GM12891 (cell line): ENCODE measurements around the gene PKD1L1. TPM values are rescaled to one million over a fixed set of nuclear protein-coding genes. Genes with fewer than 3 reads are reported as not detected.
"Not testable (repeated sequence)": the region's sequence is repeated elsewhere in the genome, so short reads cannot be mapped to it uniquely, and the experiment has no call there.

Experiments used
- DNase-seq: peaks from one replicate; pipeline ENCODE4 v3.0.0; 2011; ENCODE audit warnings: low spot score; ENCODE audit not compliant: insufficient read length
- FAIRE-seq: peaks from 2 replicates; lab custom pipeline; 2011; peaks lifted over from hg19 to GRCh38; lab: Jason Lieb, UNC
- PAX5 ChIP-seq: IDR thresholded peaks from 2 replicates; pipeline ENCODE4 v1.6.1; 2011; ENCODE audit warnings: low read length, moderate library complexity, mild to moderate bottlenecking; ENCODE audit not compliant: insufficient read depth, severe bottlenecking
- POLR2A ChIP-seq: IDR thresholded peaks from 2 replicates; pipeline ENCODE4 v1.6.1; 2011; ENCODE audit warnings: low read depth, low read length, control low read depth
- POLR2AphosphoS5 ChIP-seq: IDR thresholded peaks from 2 replicates; pipeline ENCODE4 v1.6.1; 2011; ENCODE audit warnings: low read depth, low read length, control low read depth
- POU2F2 ChIP-seq: IDR thresholded peaks from 2 replicates; pipeline ENCODE4 v1.6.1; 2011; ENCODE audit warnings: low read depth, mild to moderate bottlenecking, control low read depth, low read length, moderate library complexity
- SPI1 ChIP-seq: IDR thresholded peaks from 2 replicates; pipeline ENCODE4 v1.6.1; 2011; ENCODE audit warnings: low read depth, low read length, control low read depth
- TAF1 ChIP-seq: IDR thresholded peaks from 2 replicates; pipeline ENCODE4 v1.6.1; 2011; ENCODE audit warnings: low read depth, low read length, control low read depth
- polyA plus RNA-seq: library from polyadenylated mRNA; unstranded; fragments of >200 nt; gene quantifications from one replicate; pipeline ENCODE4 v1.2.1, GENCODE V29; 2012; ENCODE audit warnings: low read depth, missing spikeins, inconsistent platforms; ENCODE audit not compliant: missing spikeins

Gene PKD1L1, protein sequence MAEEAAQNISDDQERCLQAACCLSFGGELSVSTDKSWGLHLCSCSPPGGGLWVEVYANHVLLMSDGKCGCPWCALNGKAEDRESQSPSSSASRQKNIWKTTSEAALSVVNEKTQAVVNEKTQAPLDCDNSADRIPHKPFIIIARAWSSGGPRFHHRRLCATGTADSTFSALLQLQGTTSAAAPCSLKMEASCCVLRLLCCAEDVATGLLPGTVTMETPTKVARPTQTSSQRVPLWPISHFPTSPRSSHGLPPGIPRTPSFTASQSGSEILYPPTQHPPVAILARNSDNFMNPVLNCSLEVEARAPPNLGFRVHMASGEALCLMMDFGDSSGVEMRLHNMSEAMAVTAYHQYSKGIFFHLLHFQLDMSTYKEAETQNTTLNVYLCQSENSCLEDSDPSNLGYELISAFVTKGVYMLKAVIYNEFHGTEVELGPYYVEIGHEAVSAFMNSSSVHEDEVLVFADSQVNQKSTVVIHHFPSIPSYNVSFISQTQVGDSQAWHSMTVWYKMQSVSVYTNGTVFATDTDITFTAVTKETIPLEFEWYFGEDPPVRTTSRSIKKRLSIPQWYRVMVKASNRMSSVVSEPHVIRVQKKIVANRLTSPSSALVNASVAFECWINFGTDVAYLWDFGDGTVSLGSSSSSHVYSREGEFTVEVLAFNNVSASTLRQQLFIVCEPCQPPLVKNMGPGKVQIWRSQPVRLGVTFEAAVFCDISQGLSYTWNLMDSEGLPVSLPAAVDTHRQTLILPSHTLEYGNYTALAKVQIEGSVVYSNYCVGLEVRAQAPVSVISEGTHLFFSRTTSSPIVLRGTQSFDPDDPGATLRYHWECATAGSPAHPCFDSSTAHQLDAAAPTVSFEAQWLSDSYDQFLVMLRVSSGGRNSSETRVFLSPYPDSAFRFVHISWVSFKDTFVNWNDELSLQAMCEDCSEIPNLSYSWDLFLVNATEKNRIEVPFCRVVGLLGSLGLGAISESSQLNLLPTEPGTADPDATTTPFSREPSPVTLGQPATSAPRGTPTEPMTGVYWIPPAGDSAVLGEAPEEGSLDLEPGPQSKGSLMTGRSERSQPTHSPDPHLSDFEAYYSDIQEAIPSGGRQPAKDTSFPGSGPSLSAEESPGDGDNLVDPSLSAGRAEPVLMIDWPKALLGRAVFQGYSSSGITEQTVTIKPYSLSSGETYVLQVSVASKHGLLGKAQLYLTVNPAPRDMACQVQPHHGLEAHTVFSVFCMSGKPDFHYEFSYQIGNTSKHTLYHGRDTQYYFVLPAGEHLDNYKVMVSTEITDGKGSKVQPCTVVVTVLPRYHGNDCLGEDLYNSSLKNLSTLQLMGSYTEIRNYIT (N-terminal part only)
- 0.03 TPM for polyA plus RNA-seq

DNA sequence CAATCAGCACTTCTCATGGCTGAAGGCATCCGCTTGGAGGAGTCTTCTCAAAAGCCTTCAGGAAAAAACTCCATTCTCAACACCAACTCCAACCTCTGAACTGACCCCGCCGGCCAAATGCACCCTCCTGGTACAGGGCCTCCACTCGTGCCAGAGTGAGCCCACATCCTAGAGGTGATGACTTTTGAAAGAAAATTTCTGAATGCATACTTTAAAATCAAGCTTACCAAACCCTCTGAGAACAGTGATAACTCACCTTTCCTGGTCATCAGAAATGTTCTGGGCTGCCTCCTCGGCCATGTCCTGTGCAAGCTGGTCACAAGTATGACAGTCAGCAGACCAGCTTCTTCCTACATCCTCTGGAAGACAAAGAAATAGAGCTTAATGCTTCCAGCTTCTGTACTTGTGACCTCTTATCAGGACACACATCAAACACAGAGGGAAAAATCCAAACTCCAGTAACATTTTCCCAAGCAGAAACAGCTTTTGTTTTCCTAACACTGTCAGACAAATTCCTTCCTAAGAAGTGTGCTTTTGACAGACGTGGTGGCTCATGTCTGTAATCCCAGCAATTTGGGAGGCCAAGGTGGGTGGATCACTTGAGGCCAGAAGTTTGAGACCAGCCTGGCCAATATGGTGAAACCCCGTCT is at the start of gene PKD1L1:
Gene PKD1L1, minus strand, starts transcription at position 326 of the 650 bp plus-strand sequence. Its CDS starts 26 bp downstream, at position 300.
- no peak for FAIRE-seq
- DNase-seq, result no peak
- TF ChIP-seq POLR2A, result no peak
- no peak for TF ChIP-seq TAF1

- TF ChIP-seq POLR2A (no peak), PAX5 (no peak), POU2F2 (no peak), SPI1 (no peak), POLR2AphosphoS5 (no peak), TAF1 (no peak)
- DNase-seq, result no peak
- FAIRE-seq, result no peak
These were observed 44.2 kb upstream of the PKD1L1 start for GRCh38 chr7:47992446-47992845.

DNA sequence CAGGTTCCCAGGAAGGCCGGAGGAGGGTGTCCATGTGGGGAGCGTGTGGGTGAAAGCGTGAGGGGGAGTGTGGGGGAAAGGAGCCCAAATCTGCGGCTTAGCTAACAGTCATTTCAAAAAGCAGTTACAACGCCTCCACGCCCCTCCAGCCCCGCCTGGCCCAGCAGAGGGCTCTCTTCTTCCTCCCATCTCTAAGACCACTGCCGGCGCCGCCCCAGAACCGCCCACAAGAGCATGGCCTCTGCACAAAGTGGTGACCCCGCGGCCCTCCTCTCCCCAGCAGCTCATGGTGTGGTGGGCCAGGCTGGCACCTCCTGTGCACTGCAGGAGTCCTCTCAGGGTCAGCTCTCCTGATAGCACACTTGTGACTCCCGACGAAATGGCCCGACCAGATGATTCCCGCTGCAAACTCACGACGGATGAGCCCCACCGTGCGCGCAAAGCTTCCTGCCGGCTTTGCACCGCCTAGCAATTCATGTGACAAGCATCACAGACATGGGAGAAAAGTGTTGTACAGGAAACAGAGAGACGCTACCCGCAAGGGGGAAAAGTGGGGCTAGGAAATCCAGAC is 43.6 kb upstream of the PKD1L1 start:
- TF ChIP-seq TAF1 (no peak), POU2F2 (peak; percentile 11; the same call in 1 of the 2 replicates)
- DNase-seq (peak; percentile 75), FAIRE-seq (peak; percentile 93)

DNA sequence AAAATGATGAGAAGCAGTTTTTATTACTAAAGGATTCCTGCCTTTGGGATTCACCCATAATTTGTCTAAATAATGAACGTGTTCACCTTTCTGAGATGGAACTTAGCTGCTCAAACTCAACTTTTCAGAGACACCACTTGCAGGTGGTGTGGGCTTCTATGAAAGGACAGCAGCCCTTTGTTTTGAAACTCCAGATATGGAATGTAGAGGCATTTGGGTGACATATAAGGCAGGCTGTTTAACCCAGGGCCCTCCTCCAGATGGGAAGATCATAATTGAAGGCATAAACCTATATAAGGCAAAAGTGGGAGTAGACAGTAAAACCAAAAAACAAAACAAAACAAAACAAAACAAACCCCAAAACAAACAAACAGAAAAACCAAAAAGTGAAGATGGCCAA is 43.0 kb upstream of the PKD1L1 start:
- DNase-seq (no peak), FAIRE-seq (no peak)
- no peak for TF ChIP-seq PAX5
- no peak for TF ChIP-seq SPI1
- no peak for TF ChIP-seq POU2F2
- no peak for TF ChIP-seq POLR2A
- TF ChIP-seq TAF1, result no peak
- TF ChIP-seq POLR2AphosphoS5, result no peak

- no peak for DNase-seq
- no peak for FAIRE-seq
- TF ChIP-seq SPI1 (no peak), TAF1 (no peak), PAX5 (no peak), POU2F2 (no peak), POLR2AphosphoS5 (no peak), POLR2A (no peak)
These were observed 42.3 kb upstream of the PKD1L1 start for GRCh38 chr7:47990592-47990991.

DNA sequence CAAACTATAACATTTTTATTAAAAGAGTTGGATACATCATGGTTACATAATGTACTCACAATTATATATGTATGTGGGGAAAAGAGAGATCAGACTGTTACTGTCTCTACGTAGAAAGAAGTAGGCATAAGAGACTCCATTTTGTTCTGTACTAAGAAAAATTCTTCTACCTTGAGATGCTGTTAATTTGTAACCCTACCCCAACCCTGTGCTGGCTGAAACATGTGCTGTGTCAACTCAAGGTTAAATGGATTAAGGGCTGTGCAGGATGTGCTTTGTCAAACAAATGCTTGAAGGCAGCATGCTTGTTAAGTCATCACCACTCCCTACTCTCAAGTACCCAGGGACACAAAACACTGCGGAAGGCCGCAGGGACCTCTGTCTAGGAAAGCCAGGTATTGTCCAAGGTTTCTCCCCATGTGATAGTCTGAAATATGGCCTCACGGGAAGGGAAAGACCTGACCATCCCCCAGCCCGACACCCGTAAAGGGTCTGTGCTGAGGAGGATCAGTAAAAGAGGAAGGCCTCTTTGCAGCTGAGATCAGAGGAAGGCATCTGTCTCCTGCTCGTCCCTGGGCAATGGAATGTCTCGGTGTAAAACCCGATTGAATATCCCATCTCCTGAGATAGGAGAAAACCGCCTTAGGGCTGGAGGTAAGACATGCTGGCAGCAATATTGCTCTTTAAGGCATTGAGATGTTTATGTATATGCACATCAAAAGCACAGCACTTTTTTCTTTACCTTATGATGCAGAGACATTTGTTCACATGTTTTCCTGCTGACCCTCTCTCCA is 41.5 kb upstream of the PKD1L1 start:
- not testable (repeated sequence) for FAIRE-seq, DNase-seq

DNA sequence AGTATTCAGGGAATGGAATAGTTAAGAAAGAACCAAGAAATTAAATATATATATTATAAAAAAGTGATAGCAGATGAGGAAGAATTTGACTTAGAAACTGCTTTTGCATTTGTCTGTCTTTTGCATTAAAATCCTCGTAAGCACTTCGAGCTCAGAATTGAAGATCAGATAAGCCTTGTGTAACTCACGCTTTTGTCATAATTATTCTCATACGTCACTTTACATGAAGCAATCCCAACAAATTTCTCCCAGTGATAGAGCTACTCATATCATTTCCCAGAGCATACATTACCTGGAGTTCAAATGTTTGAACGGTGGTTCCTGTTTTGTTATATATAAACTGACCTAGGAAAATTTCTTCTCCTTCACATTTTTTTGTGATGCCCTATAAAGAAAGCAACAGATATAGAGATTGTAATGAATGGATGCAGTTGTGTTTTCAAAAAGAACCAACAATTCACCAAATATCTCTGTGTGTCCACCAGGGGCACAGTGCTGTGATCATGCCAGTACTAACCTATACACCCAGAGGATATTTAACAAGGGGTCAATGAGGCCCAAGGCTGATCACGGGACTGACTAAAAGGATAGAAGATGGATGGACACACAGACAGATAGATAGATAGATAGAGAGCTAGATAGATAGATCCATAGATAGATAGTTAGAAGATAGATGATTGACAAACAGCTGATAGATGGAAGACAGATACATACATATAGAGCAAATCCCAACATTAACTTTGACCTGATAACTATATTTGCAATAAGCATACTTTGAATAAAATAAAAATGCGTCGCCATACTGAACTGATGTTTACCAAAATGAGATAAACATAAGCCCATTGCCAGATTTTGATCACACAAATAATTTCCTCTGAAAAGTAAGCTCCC is 40.5 kb upstream of the PKD1L1 start:
- TF ChIP-seq TAF1 (no peak), POLR2AphosphoS5 (no peak), POLR2A (no peak), SPI1 (no peak), POU2F2 (no peak), PAX5 (no peak)
- DNase-seq (no peak), FAIRE-seq (no peak)

GRCh38 chr7:47982610-47983009 is 34.3 kb upstream of the PKD1L1 start:
- DNase-seq, result no peak
- FAIRE-seq, result no peak
- TF ChIP-seq SPI1, result no peak
- TF ChIP-seq POU2F2, result no peak
- no peak for TF ChIP-seq TAF1
- TF ChIP-seq POLR2A, result no peak
- TF ChIP-seq PAX5, result no peak
- no peak for TF ChIP-seq POLR2AphosphoS5

DNA sequence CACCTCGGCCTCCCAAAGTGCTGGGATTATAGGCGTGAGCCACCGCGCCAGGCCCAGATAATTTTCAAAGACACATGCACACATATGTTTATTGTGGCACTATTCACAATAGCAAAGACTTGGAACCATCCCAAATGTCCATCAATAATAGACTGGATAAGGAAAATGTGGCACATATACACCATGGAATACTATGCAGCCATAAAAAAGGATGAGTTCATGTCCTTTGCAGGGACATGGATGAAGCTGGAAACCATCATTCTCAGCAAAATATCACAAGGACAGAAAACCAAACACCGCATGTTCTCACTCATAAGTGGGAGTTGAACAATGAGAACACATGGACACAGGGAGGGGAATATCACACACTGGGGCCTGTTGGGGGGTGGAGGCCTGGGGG is 32.4 kb upstream of the PKD1L1 start:
- not testable (repeated sequence) for FAIRE-seq

More for the DNA sequence above, 32.4 kb upstream of the PKD1L1 start:
- DNase-seq, result not testable (repeated sequence)
